ENCODE data around the gene SLC34A3. TPM values are rescaled to one million over a fixed set of nuclear protein-coding genes. Genes with fewer than 3 reads are reported as not detected.
A peak's percentile ranks its signal among the peaks of the same experiment; 100 is the strongest.

SLC34A3 gene
- total RNA-seq, 1 donor from 2014 or later = not detected

GRCh38 chr9:137227054-137227852, 3.4 kb upstream of the SLC34A3 start, which contains the start of gene RNF224:
Gene RNF224, plus strand, starts transcription at chr9:137227502. Its CDS starts 834 bp downstream, at chr9:137228336.
- Histone ChIP-seq H3K27ac (replicated peaks) (no peak within 1 kb of the TSS), H3K4me1 (peaks cover 23% of the 10 kb centered on the region), H3K9me3 (replicated peaks) (no peaks in the 10 kb centered on the region), H3K36me3 (no peaks in the 10 kb centered on the region), H3K27me3 (ENCODE audit: low read depth) (peaks cover 44% of the 10 kb centered on the region), H3K4me3 (no peak within 1 kb of the TSS)
- peak; percentile 92 for TF ChIP-seq CTCF (IDR thresholded peaks at IDR 0.05; ENCODE audit: borderline replicate concordance)
- intact Hi-C loops (cut with micrococcal nuclease) = loop anchor here (5.0 kb wide), 1 partner anchor 105 kb away; no protein-coding TSS in a partner anchor
- DNase-seq = peak; percentile 71

GRCh38 chr9:137227853-137228505, 2.7 kb upstream of the SLC34A3 start:
- intact Hi-C loops (cut with micrococcal nuclease) = loop anchor here (5.0 kb wide), 1 partner anchor 106 kb away; no protein-coding TSS in a partner anchor
- no peaks in the 10 kb centered on the region for H3K36me3 ChIP-seq

GRCh38 chr9:137228506-137228967, 2.2 kb upstream of the SLC34A3 start:
- Histone ChIP-seq H3K27me3 (ENCODE audit: low read depth) (peaks cover 57% of the 10 kb centered on the region), H3K27ac (replicated peaks) (no peak overlapping the region), H3K9me3 (replicated peaks) (no peaks in the 10 kb centered on the region), H3K4me3 (no peak overlapping the region), H3K4me1 (peaks cover 13% of the 10 kb centered on the region), H3K36me3 (no peaks in the 10 kb centered on the region)
- intact Hi-C loops (cut with micrococcal nuclease) = loop anchor here (5.0 kb wide), 1 partner anchor 106 kb away; no protein-coding TSS in a partner anchor
- no peak for TF ChIP-seq CTCF (IDR thresholded peaks at IDR 0.05; ENCODE audit: borderline replicate concordance)
- no peak for DNase-seq

More at GRCh38 chr9:137227853-137228505, 2.7 kb upstream of the SLC34A3 start:
- H3K27ac ChIP-seq (replicated peaks) = no peak overlapping the region
- no peaks in the 10 kb centered on the region for H3K9me3 ChIP-seq (replicated peaks)
- peaks cover 16% of the 10 kb centered on the region for H3K4me1 ChIP-seq
- no peak overlapping the region for H3K4me3 ChIP-seq
- peaks cover 51% of the 10 kb centered on the region for H3K27me3 ChIP-seq (ENCODE audit: low read depth)
- no peak for TF ChIP-seq CTCF (IDR thresholded peaks at IDR 0.05; ENCODE audit: borderline replicate concordance)
- DNase-seq = no peak

- no peak for TF ChIP-seq CTCF (IDR thresholded peaks at IDR 0.05; ENCODE audit: borderline replicate concordance)
- H3K9me3 ChIP-seq (replicated peaks) = no peaks in the 10 kb centered on the region
- H3K4me3 ChIP-seq = no peak overlapping the region
- no peak for DNase-seq
- intact Hi-C loops (cut with micrococcal nuclease) = loop anchor here (5.0 kb wide), 1 partner anchor 107 kb away; no protein-coding TSS in a partner anchor
- H3K27ac ChIP-seq (replicated peaks) = no peak overlapping the region
- peaks cover 6% of the 10 kb centered on the region for H3K4me1 ChIP-seq
- peaks cover 64% of the 10 kb centered on the region for H3K27me3 ChIP-seq (ENCODE audit: low read depth)
- no peaks in the 10 kb centered on the region for H3K36me3 ChIP-seq
Observed at GRCh38 chr9:137228968-137229896, 1.5 kb upstream of the SLC34A3 start.
